ENCODE results near the gene ZBTB37.
A peak's percentile ranks its signal among the peaks of the same experiment; 100 is the strongest.
"Not testable (repeated sequence)": the region's sequence is repeated elsewhere in the genome, so short reads cannot be mapped to it uniquely, and the experiment has no call there.

The ZBTB37 gene

DNA sequence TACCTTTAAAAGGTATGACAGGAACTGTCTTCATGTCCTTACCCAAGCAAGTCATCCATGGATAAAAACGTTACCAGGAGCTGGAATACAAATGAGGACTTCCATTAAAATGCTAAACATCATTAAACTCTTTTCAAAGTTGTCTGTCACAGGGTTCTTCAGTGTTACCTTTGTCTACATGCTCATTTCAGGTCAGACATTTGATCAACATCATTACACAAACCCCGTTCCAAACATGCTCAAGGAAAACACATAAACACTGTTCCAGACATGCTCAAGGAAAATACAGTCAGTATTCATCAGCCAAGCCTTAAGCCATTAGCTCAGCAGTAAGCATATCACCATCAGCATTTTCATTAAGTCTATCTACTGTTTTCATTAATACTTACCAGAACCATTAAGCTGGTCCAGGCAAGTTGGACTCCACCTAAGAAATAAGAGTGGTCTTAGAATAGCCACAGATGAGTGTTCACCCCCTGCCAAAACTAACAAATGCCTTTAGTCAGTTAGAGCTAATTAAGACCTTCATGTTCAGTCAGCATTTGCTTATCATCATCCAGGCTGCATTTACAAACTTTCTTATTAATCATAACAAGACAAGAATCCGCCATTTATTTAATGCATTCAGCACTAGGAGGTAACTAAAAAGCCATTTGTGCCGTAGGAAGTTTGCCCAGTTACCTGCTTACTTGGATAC, 2.6 kb upstream of the ZBTB37 start:
- DNase-seq (ENCODE audit: low read depth in 2 of 2): no peak

DNA sequence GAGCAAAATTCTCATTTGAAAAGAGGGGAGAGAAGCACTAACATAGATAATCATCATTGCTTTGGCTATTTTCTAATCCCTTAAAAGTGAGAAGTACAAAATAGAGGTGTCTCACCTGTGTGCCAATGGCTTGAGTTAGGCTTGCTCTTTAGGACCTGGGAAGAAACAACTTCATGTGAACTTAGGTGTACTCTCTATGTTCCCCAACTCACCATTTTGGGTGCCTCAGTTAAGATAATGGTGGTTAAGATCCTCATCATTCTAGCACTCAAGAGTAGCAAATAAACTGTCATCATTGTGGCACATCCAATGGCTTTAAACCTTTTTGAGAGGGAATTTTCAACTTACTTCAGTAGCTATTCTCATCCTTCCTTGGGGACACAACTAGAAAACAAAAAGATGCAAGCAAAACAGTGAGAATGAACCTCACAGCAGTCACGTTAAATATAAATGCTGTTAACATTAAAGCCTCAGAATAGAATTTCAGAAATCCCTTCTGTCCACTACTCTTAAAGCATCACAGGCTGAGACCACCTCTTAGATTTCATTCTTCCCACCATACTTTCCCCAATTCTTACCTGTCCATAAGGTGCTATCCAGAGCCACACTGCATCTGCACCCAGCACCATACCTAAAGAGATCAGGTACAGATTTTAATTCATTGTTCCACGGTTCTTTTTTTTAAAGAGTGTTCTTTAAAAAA, 1.6 kb upstream of the ZBTB37 start:
- no peak for DNase-seq (ENCODE audit: low read depth in 2 of 2)

DNA sequence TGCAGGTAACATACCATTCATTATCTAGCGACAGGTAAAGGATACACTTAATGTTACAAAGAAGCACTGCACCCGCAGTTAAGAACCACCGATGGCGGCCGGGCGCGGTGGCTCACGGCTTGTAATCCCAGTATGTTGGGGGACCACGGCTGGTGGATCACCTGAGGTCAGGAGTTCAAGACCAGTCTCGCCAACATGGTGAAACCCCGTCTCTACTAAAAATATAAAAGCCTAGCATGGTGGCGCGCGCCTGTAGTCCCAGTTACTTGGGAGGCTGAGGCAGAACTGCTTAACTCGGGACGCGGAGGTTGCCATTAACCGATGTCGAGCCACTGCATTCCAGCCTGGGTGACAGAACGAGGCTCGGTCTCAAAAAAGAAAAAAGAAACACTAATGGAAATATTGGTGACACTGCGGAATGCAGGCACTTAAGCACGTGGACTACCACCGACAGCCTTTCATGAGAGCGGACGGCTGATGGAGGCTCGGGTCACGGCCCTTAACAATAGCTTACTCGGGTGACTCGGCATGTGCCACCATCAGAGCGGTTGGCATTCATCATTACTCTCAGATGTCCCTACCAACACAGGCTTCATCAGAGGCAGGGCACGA, 933 bp upstream of the ZBTB37 start:
- peak in 1 of 2 experiments; percentile 45 for DNase-seq (ENCODE audit: low read depth in 2 of 2)

DNA sequence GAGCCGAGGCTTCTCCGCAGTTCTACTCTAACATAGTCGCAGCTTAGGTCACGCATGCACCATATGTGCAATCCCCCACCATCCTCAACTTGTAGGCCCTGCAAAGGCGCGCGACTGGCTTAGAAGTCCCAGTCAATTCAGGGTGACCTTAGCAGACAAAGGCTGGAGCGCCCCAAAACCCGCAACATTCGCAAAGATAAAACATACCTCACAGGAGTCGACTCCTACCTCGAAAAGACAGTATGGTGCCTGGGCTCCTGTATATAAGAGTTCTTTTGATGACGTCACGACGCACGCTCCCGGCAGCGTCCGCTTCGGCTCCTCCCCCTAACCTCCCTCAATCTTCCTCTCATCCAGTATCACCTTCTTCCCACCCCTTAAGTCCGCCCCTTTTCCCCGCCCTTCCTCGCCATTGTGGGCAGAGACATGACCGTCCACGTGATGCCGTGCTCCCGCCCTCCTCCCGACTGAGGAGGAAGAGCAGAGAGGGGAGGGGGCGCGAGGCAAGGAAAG, 371 bp upstream of the ZBTB37 start, which contains the start of gene GAS5:
Gene GAS5, minus strand, starts transcription at position 237 of the 513 bp plus-strand sequence.
- peak; percentile 99 to 100 for DNase-seq (ENCODE audit: low read depth in 2 of 2)

DNA sequence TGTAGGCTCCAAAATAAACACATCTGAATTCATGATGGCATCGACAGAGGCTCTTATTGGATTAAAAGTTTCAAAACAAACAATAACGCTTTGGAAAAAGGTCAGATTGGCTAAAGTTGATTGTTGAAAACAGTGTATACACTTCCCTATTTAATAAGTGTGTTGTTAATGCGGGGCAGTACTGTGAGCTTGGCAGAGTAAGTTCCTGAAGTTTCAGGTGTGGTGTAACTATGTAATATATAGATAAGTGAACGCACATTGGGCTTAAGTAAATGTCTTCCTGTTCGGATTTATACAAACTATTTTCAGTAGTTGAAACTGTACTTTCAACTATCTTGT, 810 bp downstream of the ZBTB37 start:
- no peak for DNase-seq (ENCODE audit: low read depth in 2 of 2)

DNA sequence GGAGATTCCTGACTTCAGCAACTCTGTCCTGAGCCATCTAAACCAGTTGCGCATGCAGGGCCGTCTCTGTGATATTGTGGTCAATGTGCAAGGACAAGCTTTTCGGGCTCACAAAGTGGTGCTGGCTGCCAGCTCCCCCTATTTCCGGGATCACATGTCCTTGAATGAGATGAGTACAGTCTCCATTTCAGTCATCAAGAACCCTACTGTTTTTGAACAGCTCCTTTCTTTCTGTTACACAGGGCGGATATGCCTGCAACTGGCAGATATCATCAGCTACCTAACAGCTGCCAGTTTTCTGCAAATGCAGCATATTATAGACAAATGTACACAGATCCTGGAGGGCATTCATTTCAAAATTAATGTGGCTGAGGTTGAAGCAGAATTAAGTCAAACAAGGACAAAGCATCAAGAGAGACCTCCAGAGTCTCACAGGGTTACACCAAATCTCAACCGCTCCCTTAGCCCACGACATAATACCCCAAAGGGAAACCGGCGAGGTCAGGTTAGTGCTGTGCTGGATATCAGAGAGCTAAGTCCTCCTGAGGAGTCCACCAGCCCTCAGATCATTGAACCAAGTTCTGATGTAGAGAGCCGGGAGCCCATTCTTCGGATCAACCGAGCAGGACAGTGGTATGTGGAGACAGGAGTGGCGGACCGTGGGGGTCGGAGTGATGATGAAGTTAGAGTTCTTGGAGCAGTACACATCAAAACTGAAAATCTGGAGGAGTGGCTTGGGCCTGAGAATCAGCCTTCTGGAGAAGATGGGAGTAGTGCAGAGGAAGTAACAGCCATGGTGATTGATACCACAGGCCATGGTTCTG, 2.3 kb downstream of the ZBTB37 start:
- no peak for DNase-seq (ENCODE audit: low read depth in 2 of 2)

DNA sequence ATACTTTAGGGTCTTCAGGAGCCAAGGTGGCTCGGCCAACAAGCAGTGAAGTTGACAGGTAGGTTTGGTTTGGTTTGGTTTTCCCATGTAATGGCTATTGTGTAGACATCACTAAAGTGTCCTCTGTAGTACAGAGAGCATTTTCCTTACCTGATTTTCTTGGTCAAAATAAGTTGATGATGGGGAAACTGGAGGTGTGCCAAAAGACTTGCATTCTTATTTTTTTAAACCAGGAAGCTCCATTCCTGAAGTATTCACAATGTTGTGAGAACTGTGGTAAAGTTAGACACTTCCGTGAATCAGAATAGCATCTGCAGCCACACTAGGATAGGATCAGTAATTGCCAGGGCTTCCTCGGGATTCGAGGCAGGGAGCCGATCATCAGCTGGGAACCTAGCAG, 2.9 kb downstream of the ZBTB37 start:
- DNase-seq (ENCODE audit: low read depth in 2 of 2): no peak

DNA sequence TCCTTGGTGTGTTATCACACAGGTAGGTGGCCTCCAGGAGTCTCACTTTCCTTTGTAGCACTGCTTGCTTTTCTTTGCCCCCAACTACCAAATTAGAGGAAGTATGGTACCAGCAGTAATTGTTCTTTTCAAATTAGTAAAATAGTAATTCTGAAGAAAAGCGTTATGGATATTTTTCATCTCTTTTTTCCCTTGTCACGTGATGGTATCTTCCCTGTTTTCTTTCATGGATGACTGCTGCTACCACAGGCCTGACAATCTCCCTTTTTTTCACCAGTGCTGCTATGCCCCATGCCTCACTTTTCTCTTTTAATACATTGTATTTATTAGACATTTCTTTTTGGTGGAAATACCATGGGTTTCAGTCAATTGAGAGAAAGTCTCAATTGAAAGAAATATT, 3.3 kb downstream of the ZBTB37 start:
- no peak for DNase-seq (ENCODE audit: low read depth in 2 of 2)

DNA sequence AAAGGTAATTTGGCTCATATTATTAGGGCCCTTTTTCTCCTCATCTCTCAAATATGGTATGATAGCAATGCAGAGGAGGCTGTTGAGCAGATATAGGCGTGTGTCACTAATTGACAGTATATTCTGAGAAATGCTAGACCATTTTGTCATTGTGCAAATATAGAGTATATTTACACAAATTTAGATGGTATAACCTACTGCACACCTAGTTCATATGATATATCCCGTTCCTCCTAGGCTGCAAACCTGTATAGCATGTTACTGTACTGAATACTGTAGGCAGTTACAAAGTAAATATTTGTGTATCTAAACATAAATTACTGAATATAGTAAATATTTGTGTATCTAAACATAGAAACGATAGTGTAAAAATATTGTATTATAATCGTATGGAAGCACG, 8.6 kb downstream of the ZBTB37 start:
- DNase-seq (ENCODE audit: low read depth in 2 of 2): no peak

DNA sequence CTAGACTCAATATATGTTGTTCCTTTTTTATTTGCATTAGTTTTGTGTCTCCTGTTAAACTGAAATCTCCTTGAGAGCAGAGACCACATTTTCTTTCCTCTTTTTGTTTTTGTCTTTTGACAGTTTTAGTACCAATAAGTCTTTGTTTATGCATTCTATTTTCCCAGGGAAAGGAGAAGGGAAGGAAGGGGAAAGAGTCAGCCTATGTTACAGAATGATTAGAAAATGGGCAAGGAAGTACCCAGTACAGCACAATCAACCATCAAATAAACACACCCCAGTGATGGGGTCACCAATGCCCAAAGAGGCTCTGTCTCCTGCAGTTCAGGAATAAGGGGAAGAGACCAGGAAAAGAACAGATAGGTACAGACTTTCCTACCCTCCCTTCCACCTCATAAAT, 10.1 kb downstream of the ZBTB37 start:
- no peak for DNase-seq (ENCODE audit: low read depth in 2 of 2)

DNA sequence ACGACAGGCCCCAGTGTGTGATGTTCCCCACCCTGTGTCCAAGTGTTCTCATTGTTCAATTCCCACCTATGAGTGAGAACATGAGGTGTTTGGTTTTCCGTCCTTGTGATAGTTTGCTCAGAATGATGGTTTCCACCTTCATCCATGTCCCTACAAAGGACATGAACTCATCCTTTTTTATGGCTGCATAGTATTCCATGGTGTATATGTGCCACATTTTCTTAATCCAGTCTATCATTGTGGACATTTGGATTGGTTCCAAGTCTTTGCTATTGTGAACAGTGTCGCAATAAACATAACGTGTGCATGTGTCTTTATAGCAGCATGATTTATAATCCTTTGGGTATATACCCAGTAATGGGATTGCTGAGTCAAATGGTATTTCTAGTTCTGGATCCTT, 12.9 kb downstream of the ZBTB37 start:
- not testable (repeated sequence) for DNase-seq (ENCODE audit: low read depth in 2 of 2)

DNA sequence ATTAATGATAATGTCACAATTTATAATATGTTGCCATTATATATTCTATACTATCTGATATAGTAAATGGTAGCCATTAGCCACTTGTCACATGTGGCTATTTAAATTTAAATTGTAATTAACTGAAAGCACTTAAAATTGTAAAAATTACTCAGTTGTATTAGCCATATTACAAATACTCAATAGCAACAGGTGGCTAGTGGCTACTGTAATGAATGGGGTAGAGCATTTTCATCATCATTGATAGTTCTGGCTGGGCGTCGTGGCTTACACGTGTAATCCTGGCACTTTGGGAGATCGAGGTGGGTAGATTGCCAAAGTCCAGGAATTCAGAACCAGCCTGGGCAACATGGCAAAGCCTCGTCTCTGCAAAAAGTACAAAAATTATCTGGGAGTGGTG, 16.5 kb downstream of the ZBTB37 start:
- DNase-seq (ENCODE audit: low read depth in 2 of 2): no peak

DNA sequence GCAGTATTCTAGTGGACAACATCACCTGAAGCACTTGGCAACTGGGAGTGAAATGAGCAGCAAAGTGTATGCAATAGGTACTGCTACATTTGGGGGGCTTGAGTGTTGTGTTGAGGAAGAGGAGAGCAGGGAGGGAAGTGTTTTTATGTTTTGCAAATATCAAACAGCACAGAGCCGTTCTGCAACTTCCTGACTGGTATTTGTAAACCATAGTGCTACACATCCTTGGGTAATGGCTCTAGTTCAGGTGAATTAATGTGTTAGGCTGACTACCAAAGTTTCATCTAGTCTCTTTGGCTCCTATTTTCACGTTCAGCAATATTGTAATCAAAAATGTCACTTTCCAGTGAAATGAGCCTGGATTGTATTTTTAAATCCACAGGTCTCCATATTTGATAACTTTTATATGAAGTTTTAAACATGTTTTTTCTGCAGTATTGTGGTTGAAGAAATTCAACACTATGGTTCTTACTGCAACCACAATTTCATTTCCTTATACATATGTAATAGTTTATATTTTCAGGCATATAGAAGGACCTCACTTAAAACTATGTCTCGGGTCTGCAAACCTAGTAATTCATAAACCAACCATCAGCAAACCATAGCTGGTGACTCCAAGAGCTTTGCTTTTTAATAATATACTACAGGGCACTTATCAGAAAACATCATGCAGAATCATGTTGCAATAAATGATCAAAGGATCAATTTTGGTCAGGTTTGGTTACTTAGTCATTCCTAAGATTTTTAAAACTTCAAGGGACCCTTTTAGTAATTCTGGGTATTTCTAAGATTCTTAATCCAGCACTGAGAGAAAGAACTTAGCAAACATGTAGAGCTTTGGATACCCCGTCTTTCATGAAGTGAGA, 18.8 kb downstream of the ZBTB37 start:
- no peak for DNase-seq (ENCODE audit: low read depth in 2 of 2)

DNA sequence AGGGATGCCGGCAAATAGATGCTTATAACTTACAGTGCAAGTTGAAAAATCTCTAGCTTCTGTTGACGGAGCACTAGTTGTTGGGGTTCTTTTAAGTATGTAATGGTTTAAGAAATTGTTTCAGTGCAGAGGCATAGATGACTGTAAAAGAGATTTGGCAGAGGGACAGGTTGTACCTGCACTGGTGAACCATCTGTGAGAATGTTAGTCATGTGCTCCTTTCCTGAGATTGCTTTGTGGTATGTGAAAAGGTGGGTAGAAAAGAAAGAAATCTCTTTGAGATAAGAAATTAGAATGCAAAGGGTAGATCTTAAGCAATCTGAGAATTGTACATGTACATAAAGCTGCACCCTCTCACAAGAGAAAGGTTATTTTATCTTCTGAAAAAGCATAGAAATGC, 19.4 kb downstream of the ZBTB37 start:
- DNase-seq (ENCODE audit: low read depth in 2 of 2): no peak

DNA sequence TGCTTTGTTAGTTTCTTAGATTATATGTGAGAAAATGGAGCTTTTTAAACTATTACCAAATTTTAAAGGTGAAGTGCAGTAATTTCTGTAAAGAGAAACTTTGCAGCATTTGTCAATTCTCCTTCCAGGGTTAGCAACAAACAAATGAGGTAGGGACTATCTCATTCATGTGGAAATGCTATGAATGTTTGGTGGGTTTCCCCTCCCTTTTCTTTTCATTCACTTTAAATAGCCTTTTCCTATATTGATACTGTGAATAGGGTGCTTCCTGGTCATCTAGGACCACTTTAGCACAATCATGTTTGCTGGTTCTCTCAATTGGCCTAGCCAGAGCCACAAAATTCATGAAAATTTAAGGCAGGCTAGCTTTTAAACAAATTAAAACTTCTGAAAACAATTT, 20.6 kb downstream of the ZBTB37 start:
- no peak for DNase-seq (ENCODE audit: low read depth in 2 of 2)

DNA sequence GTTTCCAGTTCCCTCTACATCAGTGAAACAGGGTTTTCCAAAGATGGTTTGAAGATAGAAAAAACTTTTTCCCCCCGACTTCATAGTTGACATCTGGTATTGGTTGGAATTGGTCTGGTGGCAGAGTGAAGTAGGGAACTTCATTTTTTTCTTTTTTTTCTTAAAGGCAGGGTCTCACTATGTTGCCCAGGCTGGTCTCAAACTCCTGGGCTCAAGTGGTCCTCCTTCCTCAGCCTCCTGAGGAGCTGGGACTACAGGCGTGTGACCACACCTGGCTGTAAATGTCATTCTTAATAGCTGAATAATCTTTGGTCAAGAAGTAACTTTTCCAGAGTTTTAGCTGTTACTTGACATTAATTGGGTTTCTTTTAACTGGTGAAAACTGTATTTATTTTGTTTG, 21.7 kb downstream of the ZBTB37 start:
- no peak for DNase-seq (ENCODE audit: low read depth in 2 of 2)

DNA sequence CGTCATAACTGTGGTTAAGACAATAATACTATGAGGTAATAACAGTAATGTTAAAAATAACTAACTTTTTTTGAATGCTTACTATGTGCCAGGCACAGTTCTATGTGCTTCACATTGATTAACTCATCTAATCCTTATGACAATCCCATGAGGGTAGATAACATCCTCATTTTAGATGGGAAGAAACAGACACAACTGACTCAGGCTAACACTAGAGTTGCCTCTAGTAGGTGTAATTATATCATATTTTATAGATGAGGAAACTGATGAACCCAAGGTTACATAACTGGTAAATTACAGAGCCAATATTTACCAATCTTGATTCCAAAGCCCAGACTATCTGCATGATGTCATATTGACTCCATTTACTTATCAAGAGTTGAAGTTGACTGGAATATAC, 25.4 kb downstream of the ZBTB37 start:
- DNase-seq (ENCODE audit: low read depth in 2 of 2): no peak

DNA sequence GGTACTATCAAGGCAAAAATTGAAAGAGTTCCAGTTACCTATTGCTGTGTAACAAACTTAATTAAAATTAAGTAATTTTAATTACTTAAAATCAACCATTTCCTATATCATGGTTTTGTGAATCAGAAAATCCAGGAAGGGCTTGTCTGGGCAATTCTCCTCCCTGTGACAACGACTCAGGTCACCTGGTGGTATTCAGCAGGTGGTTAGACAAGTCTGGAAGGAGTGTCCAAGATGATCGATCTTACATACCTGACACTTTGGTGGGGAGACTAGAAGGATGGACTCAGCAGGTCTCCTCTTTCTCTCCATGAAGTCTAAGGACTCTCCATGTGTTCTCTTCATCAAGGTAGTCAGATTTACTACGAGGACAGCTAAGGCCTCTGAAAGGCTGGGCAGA, 26.0 kb downstream of the ZBTB37 start:
- DNase-seq (ENCODE audit: low read depth in 2 of 2): no peak

DNA sequence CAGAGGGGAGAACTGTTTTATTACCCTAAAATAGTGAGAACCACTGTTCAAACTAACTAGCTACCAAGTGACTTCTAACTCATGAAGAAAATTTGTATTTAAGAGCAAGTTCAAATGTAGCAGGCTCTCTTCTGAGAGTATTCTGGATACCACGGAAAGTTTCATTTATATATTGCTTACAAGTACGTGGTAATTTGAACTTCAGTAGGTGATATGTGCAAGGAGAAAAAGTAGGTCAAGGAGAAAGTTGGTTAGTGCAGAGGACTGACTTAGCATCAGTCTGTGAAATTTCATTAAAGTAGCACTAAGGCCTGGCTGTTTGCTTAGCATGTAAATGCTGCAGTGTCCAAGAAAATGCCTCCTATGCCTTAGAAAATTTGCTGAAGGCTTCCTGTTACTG, 32.2 kb downstream of the ZBTB37 start:
- DNase-seq (ENCODE audit: low read depth in 2 of 2): no peak

DNA sequence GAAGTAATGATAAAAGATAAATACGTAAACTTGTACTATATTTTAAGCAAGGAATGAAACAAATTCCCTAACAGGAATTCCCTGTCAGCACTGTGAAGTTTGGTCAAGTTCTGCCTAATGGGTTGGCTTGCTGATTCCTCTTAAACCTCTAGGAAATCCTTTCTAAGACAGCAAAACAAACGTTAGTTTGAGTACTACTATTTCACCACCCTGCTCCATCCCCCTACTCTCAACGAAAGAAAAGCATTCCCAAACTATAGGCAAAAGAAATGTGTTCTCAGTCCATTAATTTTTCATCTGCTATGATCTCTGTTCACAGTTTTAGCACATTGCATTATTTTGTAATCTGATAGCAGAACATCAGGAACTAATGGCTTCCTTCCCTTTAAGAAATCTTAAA, 32.8 kb downstream of the ZBTB37 start:
- no peak for DNase-seq (ENCODE audit: low read depth in 2 of 2)

DNA sequence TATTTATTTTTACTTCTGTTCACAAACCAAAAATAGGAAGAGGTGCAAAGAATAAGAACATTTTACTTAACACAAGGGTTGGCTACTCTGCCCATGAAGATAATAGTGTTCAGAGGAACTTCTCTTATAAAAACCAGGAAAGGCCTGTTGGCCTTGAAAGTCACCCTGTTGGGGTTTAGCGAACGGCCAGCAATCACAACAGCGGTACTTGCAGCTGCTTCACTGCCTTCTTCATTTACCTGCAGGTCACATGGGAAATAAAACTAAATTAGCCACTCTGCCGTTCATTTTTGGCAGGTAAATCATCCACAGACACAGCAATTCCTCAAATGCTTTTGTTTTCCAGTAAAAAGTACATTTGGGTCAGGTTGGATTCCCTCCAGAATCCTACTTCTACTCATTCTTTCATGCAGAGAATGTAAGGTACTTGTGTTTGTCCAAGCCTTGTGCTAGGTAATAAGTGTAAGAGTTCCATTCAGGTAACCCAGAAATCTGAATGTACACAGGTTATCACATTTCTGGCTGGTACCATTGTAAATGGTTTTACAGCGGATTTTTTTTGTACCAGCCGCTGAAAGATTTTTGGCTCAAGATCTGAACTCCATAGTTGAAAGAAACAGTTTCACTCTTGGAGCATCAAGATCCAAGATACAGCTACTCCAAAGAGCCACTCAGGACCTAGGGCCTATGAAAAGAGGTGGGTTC, 35.8 kb downstream of the ZBTB37 start:
- DNase-seq (ENCODE audit: low read depth in 2 of 2): no peak
